NCI-H2107 (cell line): ENCODE data around the gene LRCH4.

Source experiments
- DNase-seq: peaks from one replicate; lab custom pipeline; 2025; lab: John Stamatoyannopoulos, UW

LRCH4 gene

GRCh38 chr7:100582041-100582579, 3.8 kb downstream of the LRCH4 start:
- no peak for DNase-seq

DNA sequence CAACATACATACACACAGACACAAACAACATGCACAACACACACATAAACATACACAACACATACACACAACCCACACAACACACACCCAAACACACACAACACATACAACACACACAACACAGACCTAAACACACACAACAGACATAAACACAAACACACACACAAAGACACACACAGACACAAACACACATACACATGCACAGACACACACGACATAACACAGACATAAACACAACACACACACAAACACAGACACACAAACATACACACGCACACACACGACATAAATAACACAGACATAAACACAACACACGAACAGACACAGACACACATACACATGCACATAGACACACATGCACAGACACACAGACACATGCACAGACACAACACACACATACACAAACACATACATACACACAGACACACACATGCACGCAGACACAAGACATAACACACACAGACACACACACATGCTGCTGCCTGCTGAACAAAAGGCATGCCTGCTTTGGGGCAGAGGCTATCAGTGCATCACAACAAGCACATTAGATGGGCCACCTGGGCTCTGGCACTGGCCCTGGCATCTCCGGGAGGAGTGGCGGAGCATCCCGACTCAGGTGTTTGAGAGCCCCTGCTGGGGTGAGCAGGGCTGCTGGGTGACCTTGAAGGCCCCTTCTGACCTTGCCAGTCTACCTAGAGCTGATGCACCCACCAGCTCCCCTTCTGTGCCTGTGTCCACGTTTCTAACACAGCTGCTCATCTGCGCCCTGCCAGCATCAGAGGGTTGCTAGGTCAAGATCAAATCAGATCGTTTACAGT, 5.3 kb downstream of the LRCH4 start:
- DNase-seq: no peak

- no peak for DNase-seq
Measured at GRCh38 chr7:100578246-100579183, 7.4 kb downstream of the LRCH4 start.

- DNase-seq: no peak
Measured at GRCh38 chr7:100577507-100577906, 8.4 kb downstream of the LRCH4 start.

- no peak for DNase-seq
Measured at GRCh38 chr7:100577103-100577502, 8.8 kb downstream of the LRCH4 start.

DNA sequence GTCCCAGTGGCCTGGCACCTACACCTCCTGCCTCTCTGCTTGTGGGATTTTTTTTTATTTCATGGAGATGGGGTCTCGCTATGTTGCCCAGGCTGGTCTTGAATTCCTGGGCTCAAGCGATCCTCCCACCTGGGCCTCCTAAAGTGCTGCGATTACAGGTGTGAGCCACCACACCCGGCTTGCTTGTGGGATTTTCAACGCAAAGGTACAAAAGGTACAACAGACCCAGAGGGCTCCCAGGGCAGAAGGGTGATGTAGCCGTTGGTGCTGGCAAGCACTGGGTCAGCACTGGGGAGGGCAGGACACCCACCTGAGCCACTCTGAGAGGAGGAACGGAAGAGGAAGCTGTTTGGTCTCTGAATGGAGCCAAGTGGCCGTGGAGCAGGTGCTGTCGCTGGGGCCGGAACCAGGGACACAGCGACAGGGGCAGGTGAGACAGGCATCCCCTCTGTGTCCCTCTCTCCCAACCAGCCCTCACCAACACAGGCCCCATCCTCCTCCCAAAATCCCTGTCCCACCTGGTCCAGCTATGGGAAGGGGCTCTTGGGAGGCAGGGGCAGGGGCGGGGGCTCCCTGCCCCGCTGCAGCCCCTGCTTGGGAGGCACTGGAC, 9.4 kb downstream of the LRCH4 start:
- no peak for DNase-seq

- no peak for DNase-seq
Measured at GRCh38 chr7:100575746-100576383, 10.1 kb downstream of the LRCH4 start.

DNA sequence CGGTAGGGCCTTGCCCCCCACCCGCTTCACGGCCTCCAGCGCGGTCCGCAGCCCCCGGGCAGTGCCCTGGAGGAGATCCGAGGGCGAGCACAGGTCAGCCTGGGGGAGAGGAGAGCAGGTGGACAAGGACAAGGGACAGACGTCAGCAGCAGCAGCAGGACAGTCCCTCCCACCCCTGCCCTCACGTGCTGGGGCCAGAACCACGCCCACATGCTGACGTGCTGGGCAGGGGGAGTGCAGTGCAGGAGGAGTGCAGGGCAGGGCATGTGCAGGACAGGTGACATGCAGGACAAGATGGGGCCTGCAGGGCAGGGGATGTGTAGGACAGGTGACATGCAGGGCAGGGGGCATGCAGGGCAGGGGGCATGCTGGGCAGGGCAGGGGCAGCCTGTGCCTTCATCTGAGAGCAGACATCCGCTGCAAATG, 10.7 kb downstream of the LRCH4 start:
- no peak for DNase-seq

GRCh38 chr7:100574362-100575205, 11.3 kb downstream of the LRCH4 start:
- no peak for DNase-seq

DNA sequence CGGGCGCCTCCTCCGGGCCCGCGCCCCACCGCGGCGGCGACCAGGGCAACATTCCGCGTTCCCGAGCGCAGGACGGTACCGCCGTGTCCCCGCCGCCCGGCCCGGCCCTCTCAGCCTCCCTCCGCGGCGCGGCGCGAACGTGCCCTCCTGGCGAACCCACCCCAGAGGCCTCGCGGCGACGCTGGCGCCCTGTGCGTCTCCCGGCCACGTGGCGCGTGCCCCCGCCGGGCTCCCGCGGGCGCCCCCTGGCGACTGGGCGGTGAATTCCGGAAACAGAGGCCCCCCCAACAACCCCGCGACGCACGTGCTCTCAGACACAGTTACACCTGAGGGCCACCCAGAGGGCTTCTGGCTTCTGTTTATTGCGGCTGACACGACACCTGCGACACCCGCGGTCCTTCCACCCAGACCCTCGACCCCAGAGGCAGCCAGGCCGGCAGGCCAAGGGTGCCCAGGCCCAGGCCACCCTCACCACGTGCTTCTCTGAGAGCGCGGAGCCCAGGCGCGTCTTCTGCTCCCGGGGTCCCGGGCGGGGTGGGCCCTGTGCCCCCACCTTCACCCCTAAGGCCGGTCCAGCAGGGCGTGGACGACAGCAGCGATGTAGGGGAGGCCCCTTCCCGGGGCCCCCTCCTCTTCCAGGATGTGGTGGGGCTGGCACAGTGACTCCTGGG, 12.1 kb downstream of the LRCH4 start, which contains the start of gene SAP25:
SAP25 (minus strand) TSS at position 210 of the 671 bp plus-strand sequence; CDS start at position 52, 158 bp downstream.
- DNase-seq: no peak

DNA sequence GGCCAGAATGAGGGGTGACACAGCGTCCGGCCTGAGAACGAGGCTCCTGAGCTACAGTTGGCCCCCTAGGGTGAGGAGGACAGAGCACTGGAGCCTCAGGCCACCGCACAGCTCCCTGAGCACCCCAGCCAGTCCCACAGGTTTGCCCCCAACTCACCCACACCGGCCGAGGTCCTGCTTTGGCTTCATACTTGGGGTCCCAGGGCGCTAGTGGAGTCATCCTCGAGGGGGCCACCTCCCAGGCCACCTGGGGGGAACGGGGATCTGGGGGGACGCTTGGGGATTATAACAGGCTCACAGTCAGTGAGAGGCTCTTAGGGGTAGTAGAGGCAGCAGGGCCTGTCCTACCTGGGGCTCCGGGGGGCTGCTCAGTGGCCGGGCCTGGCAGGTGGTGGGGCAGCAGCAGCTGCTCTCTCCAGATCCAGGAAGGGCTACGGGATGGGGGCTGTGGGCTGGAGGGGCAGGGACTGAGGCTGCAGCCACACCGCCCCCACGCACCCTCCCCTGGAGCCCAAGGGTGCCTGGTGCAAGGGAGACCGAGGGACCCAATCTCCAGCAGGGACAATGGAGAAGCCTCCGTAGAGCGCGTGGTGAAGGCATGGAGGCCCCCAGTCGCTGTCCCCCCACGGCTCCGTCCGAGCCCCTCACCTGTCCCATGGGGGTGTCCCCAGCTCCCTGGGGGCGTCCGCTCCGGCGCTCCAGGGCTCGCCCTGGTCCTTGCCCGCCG, 12.8 kb downstream of the LRCH4 start:
- DNase-seq: no peak

- no peak for DNase-seq
Measured at GRCh38 chr7:100572281-100572948, 13.5 kb downstream of the LRCH4 start.

DNA sequence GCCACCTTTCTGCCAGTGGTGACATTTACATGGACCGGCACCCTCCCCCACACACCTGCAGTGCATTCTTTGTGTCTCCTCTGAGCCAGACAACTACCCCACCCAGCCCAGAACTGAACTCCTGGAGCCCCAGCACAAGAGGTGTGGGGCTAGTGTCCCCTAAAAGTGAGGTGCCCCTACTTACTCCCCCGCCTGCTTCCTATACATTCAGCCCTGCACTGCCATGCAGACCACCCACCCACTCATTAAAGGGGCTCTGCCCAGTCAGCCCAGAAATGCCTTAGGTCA, 14.2 kb downstream of the LRCH4 start:
- DNase-seq: no peak

DNA sequence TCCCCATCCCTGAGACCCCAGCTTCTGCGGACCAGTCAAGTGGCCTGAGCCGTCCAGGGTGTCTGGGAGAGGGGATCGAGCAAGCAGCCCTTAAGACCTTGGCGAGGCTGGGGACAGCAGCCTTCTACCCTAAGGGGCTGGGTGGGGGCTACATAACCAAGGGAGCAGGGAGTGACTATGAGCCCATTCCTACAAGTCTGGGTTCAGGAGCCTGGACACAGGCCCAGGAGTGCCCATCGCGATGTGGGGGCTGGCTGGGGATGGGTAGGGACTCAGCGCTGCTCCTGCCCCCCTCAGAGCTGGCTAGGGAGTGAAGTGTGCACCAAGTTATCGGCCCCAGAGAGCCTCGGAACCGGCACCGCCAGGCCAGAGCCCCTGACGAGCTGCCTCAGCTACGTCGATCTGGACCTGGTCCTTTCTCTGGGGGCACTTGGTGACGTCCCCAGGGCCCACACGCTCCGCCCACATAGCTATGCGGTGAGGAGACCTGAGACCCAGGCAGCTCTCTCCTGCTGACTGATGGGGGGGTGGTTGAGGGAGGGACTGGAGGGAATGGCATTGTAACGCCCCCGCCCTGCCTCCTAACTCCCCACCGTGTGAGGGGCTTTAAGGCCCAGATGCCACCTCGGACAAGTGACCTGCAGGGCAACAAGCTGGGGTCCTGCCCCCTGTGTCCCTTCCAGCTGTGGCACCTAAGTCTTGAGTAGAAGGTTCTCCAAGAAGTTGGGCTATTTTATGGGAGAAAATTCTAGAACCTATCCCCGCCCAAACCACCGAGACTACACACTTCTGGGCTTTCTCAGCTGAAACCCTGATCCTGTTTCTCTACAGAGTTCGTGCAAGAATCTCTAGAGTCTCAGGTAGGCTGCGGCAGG, 14.7 kb downstream of the LRCH4 start:
- no peak for DNase-seq

GRCh38 chr7:100568896-100569844, 16.8 kb downstream of the LRCH4 start:
- DNase-seq: no peak

- no peak for DNase-seq
Measured at GRCh38 chr7:100568176-100568895, 17.6 kb downstream of the LRCH4 start.
